Transverse colon (tissue), 4 donors: Measurements from ENCODE around the gene CACNG6. TPM values are rescaled to one million over a fixed set of nuclear protein-coding genes. Genes with fewer than 3 reads are reported as not detected.

Experiments used
- DNase-seq: peaks from one replicate; pipeline ENCODE4 v3.0.0-alpha.2; 2019
- H3K27ac ChIP-seq, 4 donors: fragments of 200-600 bp; sonication (generic); 2 replicates each; pipeline ENCODE4 v1.5.1; 2016 to 2018; ENCODE audit warnings: inconsistent platforms in 4 of 4
- H3K27me3 ChIP-seq: fragments of 200-600 bp; sonication (generic); 2 replicates; pipeline ENCODE4 v1.5.1; 2017; ENCODE audit warnings: inconsistent platforms
- H3K36me3 ChIP-seq, 4 donors: fragments of 200-600 bp; sonication (generic); 2 replicates each; pipeline ENCODE4 v1.5.1; 2017 to 2019; ENCODE audit warnings: inconsistent platforms in 4 of 4
- H3K4me1 ChIP-seq, 4 donors: fragments of 200-600 bp; sonication (generic); 2 replicates each; pipeline ENCODE4 v1.5.1; 2017 to 2020; ENCODE audit warnings: inconsistent platforms in 4 of 4
- H3K4me3 ChIP-seq, 4 donors: fragments of 200-600 bp; sonication (generic); 1 replicate in 1 of 4; 2 replicates in 3 of 4; pipeline versions ENCODE4 v1.5.1 to v1.6.1; 2017 to 2019; ENCODE audit warnings: inconsistent platforms in 4 of 4
- H3K9me3 ChIP-seq, 2 donors: fragments of 200-600 bp; sonication (generic); 2 replicates each; pipeline ENCODE4 v1.5.1; 2017 to 2019; ENCODE audit warnings: inconsistent platforms in 2 of 2
- CTCF ChIP-seq, 5 experiments: fragments of 200-600 bp in 3 of 5; fragments of 450-650 bp in 2 of 5; sonication (generic) in 3 of 5; IDR thresholded peaks; 1 replicate in 2 of 5; 2 replicates in 3 of 5; pipeline ENCODE4 v1.5.1; 2016 to 2017; ENCODE audit warnings: antibody characterized with exemption in 5 of 5, inconsistent platforms in 3 of 5, mild to moderate bottlenecking in 2 of 5, moderate library complexity in 1 of 5
- EP300 ChIP-seq: sonication (generic); formaldehyde crosslinking; IDR thresholded peaks from one replicate; pipeline ENCODE4 v1.6.1; 2017; ENCODE audit warnings: antibody characterized with exemption, low read depth
- POLR2A ChIP-seq: fragments of 450-650 bp; IDR thresholded peaks from one replicate; pipeline ENCODE4 v1.6.1; 2016; ENCODE audit warnings: antibody characterized with exemption, mild to moderate bottlenecking, moderate library complexity
- POLR2AphosphoS5 ChIP-seq, 3 donors: sonication (generic); formaldehyde crosslinking; IDR thresholded peaks; one replicate each; pipeline ENCODE4 v1.6.1; 2016; ENCODE audit warnings: antibody characterized with exemption in 3 of 3
- WGBS, 2 donors: methylation state at CpG; one replicate each; pipeline ENCODE4 v1.1.5; 2018; ENCODE audit warnings: low coverage in 1 of 2; 5-methylcytosine and 5-hydroxymethylcytosine counted together
- in situ Hi-C, 4 donors: fragments of 200-750 bp; cut with MboI; loops; one replicate each; pipeline versions ENCODE4 v1.15.0 to v1.15.1; 2017; ENCODE audit warnings: low sequenced_read_pairs in 3 of 4, low pct_ligation_motif_present in 1 of 4, low pct_unique_long_range_greater_than_20kb in 1 of 4
- intact Hi-C: fragments of 100-400 bp; cut with DNase I; formaldehyde crosslinking; loops from one replicate; pipeline ENCODE4 v1.15.1; 2023; ENCODE audit warnings: low total_unique reads
- total RNA-seq, 4 donors: library from RNA; depleted of rRNA; stranded (reverse); fragments of >200 nt; gene quantifications; one replicate each; pipeline ENCODE4 v1.1.0, GENCODE V29; 2016

CACNG6 gene
- total RNA-seq, 4 donors from 2014 or later, result not detected

GRCh38 chr19:53961523-53962356, 29.7 kb upstream of the CACNG6 start:
- TF ChIP-seq CTCF (IDR thresholded peaks at IDR 0.05) (no peak), POLR2A (no peak)

GRCh38 chr19:53962887-53963431, 28.5 kb upstream of the CACNG6 start, which contains the start of gene CACNG8:
CACNG8 (plus strand) TSS chr19:53962937.
- Histone ChIP-seq H3K4me1 (no peaks in the 10 kb centered on the region), H3K4me3 (no peak within 1 kb of the TSS), H3K36me3 (no peaks in the 10 kb centered on the region), H3K9me3 (no peaks in the 10 kb centered on the region), H3K27me3 (peaks cover 78% of the 10 kb centered on the region), H3K27ac (no peak within 1 kb of the TSS)
- WGBS, 2 donors, result 22% methylated on average over 39 of the region's 55 CpGs; no CpG with 5 or more reads in 1 of the 2 donors
- TF ChIP-seq EP300 (no peak), POLR2AphosphoS5 (IDR thresholded peaks at IDR 0.05) (no peak), POLR2A (no peak), CTCF (IDR thresholded peaks at IDR 0.05) (no peak)
- in situ Hi-C loops, result no loop called here
- intact Hi-C loops, result no loop called here
- DNase-seq, result no peak

More at GRCh38 chr19:53961523-53962356, 29.7 kb upstream of the CACNG6 start:
- no peak for DNase-seq
- Histone ChIP-seq H3K4me1 (no peaks in the 10 kb centered on the region), H3K9me3 (no peaks in the 10 kb centered on the region), H3K27ac (no peak overlapping the region), H3K4me3 (no peak overlapping the region), H3K27me3 (peaks cover 91% of the 10 kb centered on the region), H3K36me3 (no peaks in the 10 kb centered on the region)
- intact Hi-C loops (no loop called here), in situ Hi-C loops (no loop called here)
- WGBS, 2 donors, result 11 to 20% methylated on average over 10 to 32 of the region's 32 CpGs

GRCh38 chr19:53965091-53965490, 26.3 kb upstream of the CACNG6 start:
- DNase-seq, result no peak
- intact Hi-C loops, result no loop called here
- TF ChIP-seq POLR2A (no peak), CTCF (IDR thresholded peaks at IDR 0.05) (no peak), EP300 (no peak), POLR2AphosphoS5 (IDR thresholded peaks at IDR 0.05) (no peak)
- in situ Hi-C loops, result no loop called here
- WGBS, 2 donors, result 58 to 71% methylated on average over 8 to 11 of the region's 11 CpGs
- H3K4me1 ChIP-seq, result no peaks in the 10 kb centered on the region
- no peak overlapping the region for H3K27ac ChIP-seq
- peaks cover 59% of the 10 kb centered on the region for H3K27me3 ChIP-seq
- no peaks in the 10 kb centered on the region for H3K9me3 ChIP-seq
- H3K36me3 ChIP-seq, result no peaks in the 10 kb centered on the region
- no peak overlapping the region for H3K4me3 ChIP-seq

- H3K4me1 ChIP-seq, result no peaks in the 10 kb centered on the region
- no peaks in the 10 kb centered on the region for H3K9me3 ChIP-seq
- peaks cover 40% of the 10 kb centered on the region for H3K27me3 ChIP-seq
- TF ChIP-seq POLR2AphosphoS5 (IDR thresholded peaks at IDR 0.05) (no peak), CTCF (IDR thresholded peaks at IDR 0.05) (no peak), EP300 (no peak), POLR2A (no peak)
- H3K36me3 ChIP-seq, result no peaks in the 10 kb centered on the region
- intact Hi-C loops (no loop called here), in situ Hi-C loops (no loop called here)
- H3K27ac ChIP-seq, result no peak overlapping the region
- no peak overlapping the region for H3K4me3 ChIP-seq
- WGBS, 2 donors, result 37 to 56% methylated on average over 2 to 7 of the region's 7 CpGs
- no peak for DNase-seq
Observed at GRCh38 chr19:53966931-53967330, 24.5 kb upstream of the CACNG6 start.
